Measurements from ENCODE around the gene ZBTB45.
"Not testable (repeated sequence)": the region's sequence is repeated elsewhere in the genome, so short reads cannot be mapped to it uniquely, and the experiment has no call there.

DNA sequence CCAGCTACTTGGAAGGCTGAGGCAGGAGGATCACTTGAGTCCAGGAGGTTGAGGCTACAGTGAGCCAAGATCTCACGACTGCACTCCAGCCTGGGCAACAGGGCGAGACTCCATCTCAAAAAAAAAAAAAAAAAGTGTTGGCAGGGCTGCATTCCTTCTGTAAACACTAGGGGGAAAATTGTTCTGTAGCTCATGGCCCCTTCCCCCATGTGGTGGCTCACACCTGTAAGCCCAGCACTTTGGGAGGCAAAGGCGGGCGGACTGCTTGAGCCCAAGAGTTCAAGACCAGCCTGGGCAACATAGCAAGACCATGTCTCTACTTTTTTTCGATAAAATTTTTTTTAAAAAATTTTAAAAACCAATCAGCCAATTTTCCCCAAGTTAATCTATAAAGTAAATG is 35.3 kb downstream of the ZBTB45 start:
- TF ChIP-seq, protein P1, sequence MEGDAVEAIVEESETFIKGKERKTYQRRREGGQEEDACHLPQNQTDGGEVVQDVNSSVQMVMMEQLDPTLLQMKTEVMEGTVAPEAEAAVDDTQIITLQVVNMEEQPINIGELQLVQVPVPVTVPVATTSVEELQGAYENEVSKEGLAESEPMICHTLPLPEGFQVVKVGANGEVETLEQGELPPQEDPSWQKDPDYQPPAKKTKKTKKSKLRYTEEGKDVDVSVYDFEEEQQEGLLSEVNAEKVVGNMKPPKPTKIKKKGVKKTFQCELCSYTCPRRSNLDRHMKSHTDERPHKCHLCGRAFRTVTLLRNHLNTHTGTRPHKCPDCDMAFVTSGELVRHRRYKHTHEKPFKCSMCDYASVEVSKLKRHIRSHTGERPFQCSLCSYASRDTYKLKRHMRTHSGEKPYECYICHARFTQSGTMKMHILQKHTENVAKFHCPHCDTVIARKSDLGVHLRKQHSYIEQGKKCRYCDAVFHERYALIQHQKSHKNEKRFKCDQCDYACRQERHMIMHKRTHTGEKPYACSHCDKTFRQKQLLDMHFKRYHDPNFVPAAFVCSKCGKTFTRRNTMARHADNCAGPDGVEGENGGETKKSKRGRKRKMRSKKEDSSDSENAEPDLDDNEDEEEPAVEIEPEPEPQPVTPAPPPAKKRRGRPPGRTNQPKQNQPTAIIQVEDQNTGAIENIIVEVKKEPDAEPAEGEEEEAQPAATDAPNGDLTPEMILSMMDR (IDR thresholded peaks at IDR 0.05), result not testable (repeated sequence)
- TF ChIP-seq, protein P2, sequence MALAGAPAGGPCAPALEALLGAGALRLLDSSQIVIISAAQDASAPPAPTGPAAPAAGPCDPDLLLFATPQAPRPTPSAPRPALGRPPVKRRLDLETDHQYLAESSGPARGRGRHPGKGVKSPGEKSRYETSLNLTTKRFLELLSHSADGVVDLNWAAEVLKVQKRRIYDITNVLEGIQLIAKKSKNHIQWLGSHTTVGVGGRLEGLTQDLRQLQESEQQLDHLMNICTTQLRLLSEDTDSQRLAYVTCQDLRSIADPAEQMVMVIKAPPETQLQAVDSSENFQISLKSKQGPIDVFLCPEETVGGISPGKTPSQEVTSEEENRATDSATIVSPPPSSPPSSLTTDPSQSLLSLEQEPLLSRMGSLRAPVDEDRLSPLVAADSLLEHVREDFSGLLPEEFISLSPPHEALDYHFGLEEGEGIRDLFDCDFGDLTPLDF (CRISPR knock-in tag; IDR thresholded peaks at IDR 0.05), result not testable (repeated sequence)
- TF ChIP-seq, protein P3, sequence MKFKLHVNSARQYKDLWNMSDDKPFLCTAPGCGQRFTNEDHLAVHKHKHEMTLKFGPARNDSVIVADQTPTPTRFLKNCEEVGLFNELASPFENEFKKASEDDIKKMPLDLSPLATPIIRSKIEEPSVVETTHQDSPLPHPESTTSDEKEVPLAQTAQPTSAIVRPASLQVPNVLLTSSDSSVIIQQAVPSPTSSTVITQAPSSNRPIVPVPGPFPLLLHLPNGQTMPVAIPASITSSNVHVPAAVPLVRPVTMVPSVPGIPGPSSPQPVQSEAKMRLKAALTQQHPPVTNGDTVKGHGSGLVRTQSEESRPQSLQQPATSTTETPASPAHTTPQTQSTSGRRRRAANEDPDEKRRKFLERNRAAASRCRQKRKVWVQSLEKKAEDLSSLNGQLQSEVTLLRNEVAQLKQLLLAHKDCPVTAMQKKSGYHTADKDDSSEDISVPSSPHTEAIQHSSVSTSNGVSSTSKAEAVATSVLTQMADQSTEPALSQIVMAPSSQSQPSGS (CRISPR knock-in tag; IDR thresholded peaks at IDR 0.05; ENCODE audit: borderline replicate concordance, low read depth), result not testable (repeated sequence)
- TF ChIP-seq, protein P4, sequence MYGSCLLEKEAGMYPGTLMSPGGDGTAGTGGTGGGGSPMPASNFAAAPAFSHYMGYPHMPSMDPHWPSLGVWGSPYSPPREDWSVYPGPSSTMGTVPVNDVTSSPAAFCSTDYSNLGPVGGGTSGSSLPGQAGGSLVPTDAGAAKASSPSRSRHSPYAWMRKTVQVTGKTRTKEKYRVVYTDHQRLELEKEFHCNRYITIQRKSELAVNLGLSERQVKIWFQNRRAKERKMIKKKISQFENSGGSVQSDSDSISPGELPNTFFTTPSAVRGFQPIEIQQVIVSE (CRISPR knock-in tag; IDR thresholded peaks at IDR 0.05; ENCODE audit: borderline replicate concordance), result not testable (repeated sequence)
- not testable (repeated sequence) for TF ChIP-seq FOXJ3 (CRISPR knock-in tag; IDR thresholded peaks at IDR 0.05; ENCODE audit: borderline replicate concordance); FOXK1 (CRISPR knock-in tag; IDR thresholded peaks at IDR 0.05); NR2C2 (CRISPR knock-in tag; IDR thresholded peaks at IDR 0.05)
- TF ChIP-seq, protein P5, sequence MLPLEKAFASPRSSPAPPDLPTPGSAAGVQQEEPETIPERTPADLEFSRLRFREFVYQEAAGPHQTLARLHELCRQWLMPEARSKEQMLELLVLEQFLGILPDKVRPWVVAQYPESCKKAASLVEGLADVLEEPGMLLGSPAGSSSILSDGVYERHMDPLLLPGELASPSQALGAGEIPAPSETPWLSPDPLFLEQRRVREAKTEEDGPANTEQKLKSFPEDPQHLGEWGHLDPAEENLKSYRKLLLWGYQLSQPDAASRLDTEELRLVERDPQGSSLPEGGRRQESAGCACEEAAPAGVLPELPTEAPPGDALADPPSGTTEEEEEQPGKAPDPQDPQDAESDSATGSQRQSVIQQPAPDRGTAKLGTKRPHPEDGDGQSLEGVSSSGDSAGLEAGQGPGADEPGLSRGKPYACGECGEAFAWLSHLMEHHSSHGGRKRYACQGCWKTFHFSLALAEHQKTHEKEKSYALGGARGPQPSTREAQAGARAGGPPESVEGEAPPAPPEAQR (CRISPR knock-in tag; IDR thresholded peaks at IDR 0.05), result not testable (repeated sequence)
- TF ChIP-seq, protein P6, sequence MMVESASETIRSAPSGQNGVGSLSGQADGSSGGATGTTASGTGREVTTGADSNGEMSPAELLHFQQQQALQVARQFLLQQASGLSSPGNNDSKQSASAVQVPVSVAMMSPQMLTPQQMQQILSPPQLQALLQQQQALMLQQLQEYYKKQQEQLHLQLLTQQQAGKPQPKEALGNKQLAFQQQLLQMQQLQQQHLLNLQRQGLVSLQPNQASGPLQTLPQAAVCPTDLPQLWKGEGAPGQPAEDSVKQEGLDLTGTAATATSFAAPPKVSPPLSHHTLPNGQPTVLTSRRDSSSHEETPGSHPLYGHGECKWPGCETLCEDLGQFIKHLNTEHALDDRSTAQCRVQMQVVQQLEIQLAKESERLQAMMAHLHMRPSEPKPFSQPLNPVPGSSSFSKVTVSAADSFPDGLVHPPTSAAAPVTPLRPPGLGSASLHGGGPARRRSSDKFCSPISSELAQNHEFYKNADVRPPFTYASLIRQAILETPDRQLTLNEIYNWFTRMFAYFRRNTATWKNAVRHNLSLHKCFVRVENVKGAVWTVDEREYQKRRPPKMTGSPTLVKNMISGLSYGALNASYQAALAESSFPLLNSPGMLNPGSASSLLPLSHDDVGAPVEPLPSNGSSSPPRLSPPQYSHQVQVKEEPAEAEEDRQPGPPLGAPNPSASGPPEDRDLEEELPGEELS (CRISPR knock-in tag; IDR thresholded peaks at IDR 0.05), result not testable (repeated sequence)

Data from WTC11 (cell line).